Hepatocyte (in vitro differentiated cells): Measurements from ENCODE around the gene COL4A1.

Experiments
- CTCF ChIP-seq: fragments of 200-600 bp; sonication (generic); IDR thresholded peaks from 2 replicates; pipeline ENCODE4 v1.5.1; 2016; ENCODE audit warnings: antibody characterized with exemption, mild to moderate bottlenecking; ENCODE audit not compliant: poor library complexity
- EZH2 ChIP-seq: fragments of 200-600 bp; sonication (generic); IDR thresholded peaks from 2 replicates; pipeline ENCODE4 v1.6.1; 2016; ENCODE audit warnings: antibody characterized with exemption, mild to moderate bottlenecking, borderline replicate concordance

DNA sequence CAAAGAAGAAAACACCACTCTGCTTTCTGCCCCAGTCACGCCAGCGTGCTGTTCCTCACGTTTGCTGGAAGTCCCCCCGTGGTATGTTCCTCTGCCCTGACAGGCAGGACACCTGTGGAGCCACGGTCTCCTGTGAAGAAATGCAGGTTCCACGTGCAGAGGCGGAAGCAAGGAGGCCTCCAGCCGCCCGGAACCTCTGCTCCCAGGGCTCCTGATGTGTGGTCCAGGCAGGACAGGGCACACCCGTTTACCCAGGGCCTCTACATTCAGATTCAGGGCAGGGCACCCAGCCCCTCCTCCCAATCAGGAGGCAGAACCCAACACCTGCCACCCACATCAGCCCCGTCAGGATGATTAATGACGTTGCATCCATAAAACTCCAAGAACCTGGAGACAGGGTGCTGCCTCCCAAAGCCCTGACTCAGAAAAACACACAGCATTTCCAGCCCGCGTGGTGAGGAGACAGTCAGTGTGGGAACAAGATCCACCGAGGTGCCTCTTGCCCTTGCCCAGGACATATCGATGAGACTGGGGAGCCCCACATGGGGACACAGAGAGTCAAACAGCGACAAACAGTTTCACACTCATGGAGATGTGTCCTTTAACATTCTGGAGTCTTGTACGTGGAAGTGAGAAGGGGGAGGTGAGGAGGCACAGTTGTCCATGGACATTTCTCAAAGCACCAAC lies 76.2 kb downstream of the COL4A1 start:
- TF ChIP-seq CTCF (no peak), EZH2 (no peak)
